Pancreas (tissue), 10 donors: ENCODE measurements around the gene TMEM184A. TPM values are rescaled to one million over a fixed set of nuclear protein-coding genes. Genes with fewer than 3 reads are reported as not detected.

Experiments
- ATAC-seq, 4 donors: fragments of 200-7000 bp; cut with Tn5 transposase; one replicate each; pipeline versions ENCODE4 v1.8.0 to v1.9.1; 2020; ENCODE audit warnings: mild to moderate bottlenecking in 4 of 4, moderate library complexity in 4 of 4
- DNase-seq, 6 donors: peaks; one replicate each; pipeline ENCODE4 v3.0.0-alpha.2; 2020
- FAIRE-seq: peaks from 2 replicates; lab custom pipeline; 2012; peaks lifted over from hg19 to GRCh38; lab: Jason Lieb, UNC
- H3K27ac ChIP-seq, 4 donors: fragments of 200-600 bp; sonication (generic); 1 replicate in 3 of 4; 2 replicates in 1 of 4; pipeline versions ENCODE4 v1.5.0 to v1.8.0; 2020
- H3K27me3 ChIP-seq, 4 donors: fragments of 200-600 bp; one replicate each; pipeline ENCODE4 v1.8.0; 2021
- H3K36me3 ChIP-seq, 3 donors: fragments of 200-600 bp; sonication (generic) in 1 of 3; one replicate each; pipeline versions ENCODE4 v1.5.0 to v1.8.0; 2020 to 2021
- H3K4me1 ChIP-seq, 3 donors: fragments of 200-600 bp; one replicate each; pipeline ENCODE4 v1.8.0; 2021
- H3K4me3 ChIP-seq, 4 donors: fragments of 200-600 bp; sonication (generic) in 2 of 4; one replicate each; pipeline versions ENCODE4 v1.5.0 to v1.8.0; 2020 to 2021
- H3K9me3 ChIP-seq, 4 donors: fragments of 200-600 bp; one replicate each; pipeline ENCODE4 v1.8.0; 2021
- CTCF ChIP-seq, 4 donors: fragments of 200-600 bp; sonication (generic) in 3 of 4; IDR thresholded peaks; one replicate each; pipeline versions ENCODE4 v1.5.0 to v1.8.0; 2021; ENCODE audit warnings: antibody characterized with exemption in 4 of 4
- WGBS, 2 donors: extraction: QIAGEN DNeasy Blood & Tissue Kit; methylation state at CpG; one replicate each; pipeline ENCODE4 v1.1.7; 2013; 5-methylcytosine and 5-hydroxymethylcytosine counted together
- intact Hi-C, 3 donors: fragments of 100-400 bp; cut with DNase I; formaldehyde crosslinking; loops; one replicate each; pipeline versions ENCODE4 v1.11.1 to v1.14.2; 2022
- polyA plus RNA-seq, 2 donors: library from polyadenylated mRNA; stranded (reverse); fragments of 200-250 nt; gene quantifications; one replicate each; pipeline ENCODE4 v1.2.3, GENCODE V29; 2013
- total RNA-seq, 6 donors: library from RNA; stranded (reverse); fragmentation: NEBNext Ultra II Directional in 4 of 6; extraction: Animal tissue kit (Norgen Biotek cat#: 25700) in 4 of 6; gene quantifications; one replicate each; pipeline versions ENCODE4 v1.2.1 to v1.2.4, GENCODE V29; 2021 to 2023
- donor health status: healthy with polysubstance abuse.
- donor health status: DM: no; HTN: no; CAD: no; lungs with moderate emphysema.
- donor health status: DM: no; HTN: no; CAD: no.
- donor health status: control.
- donor health status: control.
- donor health status: Bipolar disorder and iron deficiency.
- donor health status: DM: yes; HTN: yes; CAD: no.
- donor health status: DM: no; HTN: no; CAD: no.
- donor health status: DM: no; HTN: no; CAD: no.
- donor health status: DM: yes; HTN: yes; CAD: no.

The TMEM184A gene
- total and polyA plus RNA-seq, 8 donors = 15.2 to 58.9 (median 25.4) TPM

- Histone ChIP-seq H3K36me3 (no peaks in the 10 kb centered on the region), H3K27me3 (no peaks in the 10 kb centered on the region), H3K4me3 (no peak overlapping the region), H3K27ac (no peak overlapping the region), H3K4me1 (no peaks in the 10 kb centered on the region), H3K9me3 (no peaks in the 10 kb centered on the region)
- WGBS, 2 donors = 66 to 79% methylated on average over 16 of the region's 16 CpGs
- no peak for DNase-seq
- intact Hi-C loops = no loop called here
- no peak for ATAC-seq
- no peak for FAIRE-seq
- TF ChIP-seq CTCF (IDR thresholded peaks at IDR 0.05) = no peak
These were observed 41.2 kb upstream of the TMEM184A start for GRCh38 chr7:1597066-1597760.

GRCh38 chr7:1596181-1597043 lies 40.4 kb upstream of the TMEM184A start:
- Histone ChIP-seq H3K36me3 (no peaks in the 10 kb centered on the region), H3K4me1 (no peaks in the 10 kb centered on the region), H3K4me3 (no peak overlapping the region), H3K9me3 (no peaks in the 10 kb centered on the region), H3K27me3 (no peaks in the 10 kb centered on the region), H3K27ac (no peak overlapping the region)
- 54 to 65% methylated on average over 39 of the region's 39 CpGs for WGBS, 2 donors
- ATAC-seq (no peak), FAIRE-seq (no peak), DNase-seq (no peak)
- intact Hi-C loops = no loop called here
- TF ChIP-seq CTCF (IDR thresholded peaks at IDR 0.05) = no peak

GRCh38 chr7:1595636-1596035 lies 39.6 kb upstream of the TMEM184A start:
- DNase-seq (no peak), FAIRE-seq (no peak), ATAC-seq (no peak)
- no peaks in the 10 kb centered on the region for H3K4me1 ChIP-seq
- H3K9me3 ChIP-seq = no peaks in the 10 kb centered on the region
- H3K4me3 ChIP-seq = no peak overlapping the region
- no peak overlapping the region for H3K27ac ChIP-seq
- no peaks in the 10 kb centered on the region for H3K27me3 ChIP-seq
- H3K36me3 ChIP-seq = no peaks in the 10 kb centered on the region
- intact Hi-C loops = no loop called here
- TF ChIP-seq CTCF (IDR thresholded peaks at IDR 0.05) = no peak
- 50 to 57% methylated on average over 12 of the region's 12 CpGs for WGBS, 2 donors

GRCh38 chr7:1595027-1595426 lies 39.0 kb upstream of the TMEM184A start:
- ATAC-seq (no peak), FAIRE-seq (no peak), DNase-seq (no peak)
- no peak overlapping the region for H3K4me3 ChIP-seq
- no peaks in the 10 kb centered on the region for H3K4me1 ChIP-seq
- no peak for TF ChIP-seq CTCF (IDR thresholded peaks at IDR 0.05)
- H3K36me3 ChIP-seq = no peaks in the 10 kb centered on the region
- H3K27ac ChIP-seq = no peak overlapping the region
- 51 to 65% methylated on average over 3 of the region's 3 CpGs for WGBS, 2 donors
- intact Hi-C loops = no loop called here
- no peaks in the 10 kb centered on the region for H3K9me3 ChIP-seq
- H3K27me3 ChIP-seq = no peaks in the 10 kb centered on the region
